Bronchial epithelial cell (primary cell): ENCODE measurements around the gene ZNF784. TPM values are rescaled to one million over a fixed set of nuclear protein-coding genes. Genes with fewer than 3 reads are reported as not detected.

Experiments used
- DNase-seq: peaks from one replicate; pipeline ENCODE4 v3.0.0-alpha.2; 2010; ENCODE audit warnings: low read depth
- FAIRE-seq: peaks from 2 replicates; lab custom pipeline; 2011; peaks lifted over from hg19 to GRCh38; lab: Jason Lieb, UNC
- H3K27me3 ChIP-seq: 2 replicates; pipeline ENCODE4 v1.5.1; 2011; ENCODE audit warnings: low read length; ENCODE audit not compliant: control insufficient read depth, insufficient read depth
- H3K36me3 ChIP-seq: 2 replicates; pipeline ENCODE4 v1.5.1; 2011; ENCODE audit warnings: low read length; ENCODE audit not compliant: control insufficient read depth, insufficient read depth
- H3K4me3 ChIP-seq: 2 replicates; pipeline ENCODE4 v1.5.1; 2011; ENCODE audit warnings: mild to moderate bottlenecking, low read depth, low read length, control low read depth
- CTCF ChIP-seq: IDR thresholded peaks from 2 replicates; pipeline ENCODE4 v1.5.1; 2011; ENCODE audit warnings: mild to moderate bottlenecking, moderate library complexity, low read length, control low read depth, inconsistent platforms; ENCODE audit not compliant: insufficient read depth, severe bottlenecking
- total RNA-seq: library from RNA; depleted of rRNA; stranded (reverse); fragments of >200 nt; gene quantifications from 2 replicates; pipeline ENCODE4 v1.2.1, GENCODE V29; 2014

The ZNF784 gene
- total RNA-seq, 1 donor from 2014 or later, result 5.0 TPM

DNA sequence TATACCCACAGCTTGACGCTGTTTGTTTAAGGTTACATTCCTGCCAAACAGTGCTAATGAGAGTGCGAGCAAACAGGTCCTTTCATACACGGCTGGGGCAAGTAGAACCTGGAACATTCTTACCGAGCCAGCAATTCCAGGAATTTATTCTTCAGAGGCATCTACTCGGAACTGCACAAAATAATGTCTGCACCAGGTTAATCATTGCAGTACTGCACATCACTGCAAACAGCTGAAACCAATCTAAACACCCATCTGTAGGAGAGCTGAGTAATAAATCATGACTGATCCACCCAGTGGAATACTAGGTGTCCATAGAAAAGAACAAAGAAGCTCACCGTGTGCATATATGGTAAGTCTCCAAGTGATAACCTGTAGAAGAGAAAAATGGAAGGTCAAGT is 42.5 kb downstream of the ZNF784 start:
- Histone ChIP-seq H3K36me3 (no peaks in the 10 kb centered on the region), H3K27me3 (no peaks in the 10 kb centered on the region), H3K4me3 (no peak overlapping the region)
- DNase-seq (no peak), FAIRE-seq (no peak)
- TF ChIP-seq CTCF, result no peak

GRCh38 chr19:55581145-55581822 is 43.1 kb downstream of the ZNF784 start:
- Histone ChIP-seq H3K4me3 (peak overlapping the region; percentile 95), H3K36me3 (no peaks in the 10 kb centered on the region), H3K27me3 (no peaks in the 10 kb centered on the region)
- TF ChIP-seq CTCF, result no peak
- FAIRE-seq (no peak), DNase-seq (no peak)

- H3K36me3 ChIP-seq, result no peaks in the 10 kb centered on the region
- DNase-seq, result peak; percentile 59
- no peak for FAIRE-seq
- H3K4me3 ChIP-seq, result peak within 1 kb of the TSS; percentile 95
- TF ChIP-seq CTCF, result no peak
- H3K27me3 ChIP-seq, result no peaks in the 10 kb centered on the region
These were observed 43.7 kb downstream of the ZNF784 start, which contains the start of gene ZNF579 for GRCh38 chr19:55580628-55581144. Gene ZNF579 (minus strand): TSS chr19:55580848. CDS start chr19:55579639, 1,209 bp downstream.

DNA sequence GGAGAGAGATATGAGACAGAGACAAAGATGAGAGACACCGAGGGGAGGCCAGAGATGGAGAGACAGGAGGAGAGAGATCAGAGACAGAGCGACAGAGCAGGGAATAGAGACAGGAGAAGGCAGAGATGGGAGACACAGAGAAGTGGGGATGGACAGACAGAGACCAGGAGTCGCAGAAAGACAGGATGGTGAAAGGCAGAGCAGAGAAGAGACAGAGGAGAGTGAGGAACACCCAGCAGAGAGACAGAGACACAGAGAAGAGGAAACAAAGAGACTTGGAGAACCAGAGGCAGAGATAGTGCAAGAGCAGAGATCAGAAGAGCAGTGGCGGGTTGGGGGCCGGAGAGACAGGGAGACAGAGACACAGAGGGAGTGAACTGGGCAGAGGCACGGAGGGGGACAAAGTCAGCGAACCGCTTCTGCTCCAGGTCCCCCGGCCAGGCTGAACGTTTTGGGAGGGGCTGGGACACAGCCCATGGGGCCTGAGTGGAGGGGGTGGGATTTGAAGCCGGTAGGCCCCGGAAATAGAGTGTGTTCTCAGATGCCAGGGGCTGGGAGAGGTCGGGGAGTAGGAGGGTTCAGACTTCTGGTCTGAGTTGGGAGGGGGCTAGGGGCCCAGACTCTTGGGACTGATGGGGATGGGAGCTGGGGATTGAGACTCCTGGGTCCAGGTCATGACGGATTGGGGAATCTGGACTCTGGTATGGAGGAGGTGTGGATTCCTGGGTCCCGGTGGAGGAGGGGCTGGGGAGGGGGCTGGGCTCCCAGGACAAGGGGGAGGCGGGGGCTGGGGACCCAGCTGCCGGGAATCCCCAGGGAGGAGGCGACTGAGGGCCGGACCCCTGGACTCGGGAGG is 44.4 kb downstream of the ZNF784 start:
- Histone ChIP-seq H3K27me3 (no peaks in the 10 kb centered on the region), H3K36me3 (no peaks in the 10 kb centered on the region), H3K4me3 (peak overlapping the region; percentile 95)
- FAIRE-seq (no peak), DNase-seq (no peak)
- no peak for TF ChIP-seq CTCF

GRCh38 chr19:55578761-55579747 is 45.3 kb downstream of the ZNF784 start:
- no peaks in the 10 kb centered on the region for H3K36me3 ChIP-seq
- no peak for TF ChIP-seq CTCF
- no peak overlapping the region for H3K4me3 ChIP-seq
- no peaks in the 10 kb centered on the region for H3K27me3 ChIP-seq
- FAIRE-seq, result no peak
- no peak for DNase-seq
